WTC11 (cell line): ENCODE measurements around the gene S100A7. TPM values are rescaled to one million over a fixed set of nuclear protein-coding genes. Genes with fewer than 3 reads are reported as not detected.

Experiments
- ATAC-seq: fragments of 200-7000 bp; cut with Tn5 transposase; 2 replicates; pipeline ENCODE4 v1.10.0; 2021; ENCODE audit warnings: mild to moderate bottlenecking, moderate library complexity
- CTCF ChIA-PET: fragments of 300-600 bp; sonication (Branson Sonifier 250); formaldehyde crosslinking; loops from one replicate; lab custom pipeline; 2021; ENCODE audit warnings: antibody characterized with exemption; lab: Charles Lee
- POLR2A ChIA-PET: fragments of 350-600 bp; sonication (Branson Sonifier 250); formaldehyde crosslinking; loops from one replicate; lab custom pipeline; 2021; ENCODE audit warnings: antibody characterized with exemption; lab: Charles Lee
- DNase-seq: peaks from one replicate; pipeline ENCODE4 v3.0.0; 2021; ENCODE audit warnings: low spot score
- H3K27ac Mint-ChIP-seq: 2 replicates; pipeline ENCODE4 v1.8.0; 2021; ENCODE audit warnings: mixed read lengths
- H3K27me3 Mint-ChIP-seq: 2 replicates; pipeline ENCODE4 v1.8.0; 2021; ENCODE audit warnings: low read depth, mild to moderate bottlenecking, moderate library complexity, mixed read lengths
- H3K36me3 Mint-ChIP-seq: 2 replicates; pipeline ENCODE4 v1.8.0; 2021; ENCODE audit warnings: mixed read lengths
- H3K4me1 Mint-ChIP-seq: 2 replicates; pipeline ENCODE4 v1.8.0; 2022; ENCODE audit warnings: mixed read lengths
- H3K4me3 Mint-ChIP-seq: 2 replicates; pipeline ENCODE4 v1.8.0; 2021; ENCODE audit warnings: mild to moderate bottlenecking, moderate library complexity, mixed read lengths
- H3K9me3 Mint-ChIP-seq: 2 replicates; pipeline ENCODE4 v1.8.0; 2021; ENCODE audit warnings: mixed read lengths
- ATF1 ChIP-seq: sonication (generic); formaldehyde crosslinking; IDR thresholded peaks from 2 replicates; pipeline ENCODE4 v1.8.1; 2023; ENCODE audit warnings: mild to moderate bottlenecking, moderate library complexity, missing genetic modification reagents
- E2F5 ChIP-seq: sonication (generic); formaldehyde crosslinking; IDR thresholded peaks from 2 replicates; pipeline ENCODE4 v1.8.1; 2022; ENCODE audit warnings: mild to moderate bottlenecking, moderate library complexity, missing genetic modification reagents
- ELF4 ChIP-seq: sonication (generic); formaldehyde crosslinking; IDR thresholded peaks from 2 replicates; pipeline ENCODE4 v1.8.1; 2022; ENCODE audit warnings: low read depth, mild to moderate bottlenecking, moderate library complexity, missing genetic modification reagents
- FOXP4 ChIP-seq: sonication (generic); formaldehyde crosslinking; IDR thresholded peaks from 2 replicates; pipeline ENCODE4 v1.8.0; 2022; ENCODE audit warnings: mild to moderate bottlenecking, missing genetic modification reagents
- GABPB1 ChIP-seq: sonication (generic); formaldehyde crosslinking; IDR thresholded peaks from 2 replicates; pipeline ENCODE4 v1.8.1; 2023; ENCODE audit warnings: mild to moderate bottlenecking, missing genetic modification reagents
- JUN ChIP-seq: sonication (generic); formaldehyde crosslinking; IDR thresholded peaks from 2 replicates; pipeline ENCODE4 v1.8.0; 2023; ENCODE audit warnings: mild to moderate bottlenecking, missing genetic modification reagents
- NFATC4 ChIP-seq: fragments of 250-450 bp; sonication (Bioruptor Pico); IDR thresholded peaks from 2 replicates; pipeline ENCODE4 v1.9.0; 2021; ENCODE audit warnings: mild to moderate bottlenecking
- NR1H2 ChIP-seq: sonication (generic); formaldehyde crosslinking; IDR thresholded peaks from 2 replicates; pipeline ENCODE4 v1.9.0; 2021; ENCODE audit warnings: mild to moderate bottlenecking, moderate library complexity, missing genetic modification reagents
- NR3C1 ChIP-seq: sonication (generic); formaldehyde crosslinking; conservative IDR thresholded peaks from 2 replicates; pipeline ENCODE4 v1.8.1; 2023; ENCODE audit warnings: low read depth, mild to moderate bottlenecking, missing genetic modification reagents
- PREB ChIP-seq: sonication (generic); formaldehyde crosslinking; IDR thresholded peaks from 2 replicates; pipeline ENCODE4 v1.8.1; 2022; ENCODE audit warnings: mild to moderate bottlenecking, missing genetic modification reagents, moderate library complexity, borderline replicate concordance
- STAT6 ChIP-seq: sonication (generic); formaldehyde crosslinking; conservative IDR thresholded peaks from 2 replicates; pipeline ENCODE4 v1.8.1; 2023; ENCODE audit warnings: mild to moderate bottlenecking, low read depth, missing genetic modification reagents, moderate library complexity
- TEAD4 ChIP-seq: sonication (generic); formaldehyde crosslinking; IDR thresholded peaks from 2 replicates; pipeline ENCODE4 v1.8.0; 2022; ENCODE audit warnings: mild to moderate bottlenecking, missing genetic modification reagents
- ZNF232 ChIP-seq: sonication (generic); formaldehyde crosslinking; IDR thresholded peaks from 2 replicates; pipeline ENCODE4 v1.8.0; 2022; ENCODE audit warnings: mild to moderate bottlenecking, missing genetic modification reagents
- ZNF281 ChIP-seq: sonication (generic); formaldehyde crosslinking; IDR thresholded peaks from 2 replicates; pipeline ENCODE4 v1.8.0; 2023; ENCODE audit warnings: mild to moderate bottlenecking, missing genetic modification reagents
- ZNF671 ChIP-seq: fragments of 250-450 bp; sonication (Bioruptor Pico); IDR thresholded peaks from 2 replicates; pipeline ENCODE4 v1.8.0; 2021; ENCODE audit warnings: mild to moderate bottlenecking
- total RNA-seq: library from RNA; stranded (reverse); gene quantifications from 3 replicates; pipeline ENCODE4 v1.2.3, GENCODE V29; 2021

The S100A7 gene
- total RNA-seq, 1 experiment from 2014 or later = not detected

- peaks cover 3% of the 10 kb centered on the region for H3K9me3 Mint-ChIP-seq
- ATAC-seq (no peak), DNase-seq (no peak)
- no peak overlapping the region for H3K4me3 Mint-ChIP-seq
- ChIA-PET POLR2A (no interaction called here), CTCF (interaction anchor here (1.0 to 1.1 kb wide), 2 partner anchors 28 to 56 kb away, joined by 3 read pairs; no protein-coding TSS in a partner anchor)
- H3K4me1 Mint-ChIP-seq = no peaks in the 10 kb centered on the region
- no peak for TF ChIP-seq NFATC4
- no peak for TF ChIP-seq ZNF232 (CRISPR knock-in tag)
- TF ChIP-seq E2F5 (CRISPR knock-in tag) = no peak
- TF ChIP-seq NR3C1 (CRISPR knock-in tag) = no peak
- TF ChIP-seq ELF4 (CRISPR knock-in tag) = no peak
- no peak for TF ChIP-seq ATF1 (CRISPR knock-in tag)
- no peak for TF ChIP-seq TEAD4 (CRISPR knock-in tag)
- TF ChIP-seq JUN (CRISPR knock-in tag) = no peak
- no peak for TF ChIP-seq STAT6
- TF ChIP-seq GABPB1 (CRISPR knock-in tag) = no peak
- no peak for TF ChIP-seq ZNF281 (CRISPR knock-in tag)
- no peak overlapping the region for H3K27ac Mint-ChIP-seq
- H3K36me3 Mint-ChIP-seq = no peaks in the 10 kb centered on the region
- H3K27me3 Mint-ChIP-seq = peaks cover 6% of the 10 kb centered on the region
Measured at GRCh38 chr1:153438599-153438998, 21.9 kb downstream of the S100A7 start.

- Mint-ChIP-seq H3K9me3 (no peaks in the 10 kb centered on the region), H3K27ac (no peak overlapping the region), H3K36me3 (no peaks in the 10 kb centered on the region), H3K4me3 (no peak overlapping the region), H3K4me1 (no peaks in the 10 kb centered on the region), H3K27me3 (no peaks in the 10 kb centered on the region; the same call in 1 of the 2 replicates)
- no peak for TF ChIP-seq ZNF671 (CRISPR knock-in tag)
- TF ChIP-seq PREB (CRISPR knock-in tag) = no peak
- no peak for TF ChIP-seq FOXP4 (CRISPR knock-in tag)
- TF ChIP-seq TEAD4 (CRISPR knock-in tag) = no peak
- no peak for TF ChIP-seq GABPB1 (CRISPR knock-in tag)
- no peak for TF ChIP-seq NR1H2 (CRISPR knock-in tag)
- POLR2A ChIA-PET = no interaction called here
- CTCF ChIA-PET = no interaction called here
- DNase-seq (no peak), ATAC-seq (no peak)
Measured at GRCh38 chr1:153437236-153437635, 23.2 kb downstream of the S100A7 start.
